ENCODE data around the gene SHC3.

DNA sequence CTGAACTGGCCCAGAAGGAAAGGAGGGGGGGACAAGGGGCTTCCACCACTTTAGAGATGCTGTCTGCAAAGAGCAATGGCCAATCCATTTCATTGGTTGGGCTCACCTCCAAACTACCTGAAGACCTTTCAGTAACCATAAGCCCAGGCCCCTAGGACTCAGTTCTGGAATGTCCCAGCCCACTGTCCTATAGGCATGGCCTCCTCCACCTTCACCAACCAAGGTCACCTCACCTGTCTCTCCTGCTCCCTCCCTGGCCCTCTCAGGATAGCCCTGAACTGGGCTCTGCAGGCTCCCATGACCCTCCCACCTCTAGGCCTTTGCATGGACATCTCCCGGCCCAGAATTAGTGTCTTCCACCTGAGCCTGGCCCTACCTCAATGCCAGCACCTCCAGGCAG lies 165.0 kb downstream of the SHC3 start:
- no peak for TF ChIP-seq POLR2AphosphoS5 (IDR thresholded peaks at IDR 0.05)
- TF ChIP-seq, protein P1, sequence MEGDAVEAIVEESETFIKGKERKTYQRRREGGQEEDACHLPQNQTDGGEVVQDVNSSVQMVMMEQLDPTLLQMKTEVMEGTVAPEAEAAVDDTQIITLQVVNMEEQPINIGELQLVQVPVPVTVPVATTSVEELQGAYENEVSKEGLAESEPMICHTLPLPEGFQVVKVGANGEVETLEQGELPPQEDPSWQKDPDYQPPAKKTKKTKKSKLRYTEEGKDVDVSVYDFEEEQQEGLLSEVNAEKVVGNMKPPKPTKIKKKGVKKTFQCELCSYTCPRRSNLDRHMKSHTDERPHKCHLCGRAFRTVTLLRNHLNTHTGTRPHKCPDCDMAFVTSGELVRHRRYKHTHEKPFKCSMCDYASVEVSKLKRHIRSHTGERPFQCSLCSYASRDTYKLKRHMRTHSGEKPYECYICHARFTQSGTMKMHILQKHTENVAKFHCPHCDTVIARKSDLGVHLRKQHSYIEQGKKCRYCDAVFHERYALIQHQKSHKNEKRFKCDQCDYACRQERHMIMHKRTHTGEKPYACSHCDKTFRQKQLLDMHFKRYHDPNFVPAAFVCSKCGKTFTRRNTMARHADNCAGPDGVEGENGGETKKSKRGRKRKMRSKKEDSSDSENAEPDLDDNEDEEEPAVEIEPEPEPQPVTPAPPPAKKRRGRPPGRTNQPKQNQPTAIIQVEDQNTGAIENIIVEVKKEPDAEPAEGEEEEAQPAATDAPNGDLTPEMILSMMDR (IDR thresholded peaks at IDR 0.05): no peak

Data from stomach (tissue), 4 donors.